Measurements from ENCODE around the gene CDK2.
A peak's percentile ranks its signal among the peaks of the same experiment; 100 is the strongest.
"Not testable (repeated sequence)": the region's sequence is repeated elsewhere in the genome, so short reads cannot be mapped to it uniquely, and the experiment has no call there.

CDK2 gene
- total RNA-seq: 18.8 to 54.1 (median 25.9) reads per million in 9 experiments

DNA sequence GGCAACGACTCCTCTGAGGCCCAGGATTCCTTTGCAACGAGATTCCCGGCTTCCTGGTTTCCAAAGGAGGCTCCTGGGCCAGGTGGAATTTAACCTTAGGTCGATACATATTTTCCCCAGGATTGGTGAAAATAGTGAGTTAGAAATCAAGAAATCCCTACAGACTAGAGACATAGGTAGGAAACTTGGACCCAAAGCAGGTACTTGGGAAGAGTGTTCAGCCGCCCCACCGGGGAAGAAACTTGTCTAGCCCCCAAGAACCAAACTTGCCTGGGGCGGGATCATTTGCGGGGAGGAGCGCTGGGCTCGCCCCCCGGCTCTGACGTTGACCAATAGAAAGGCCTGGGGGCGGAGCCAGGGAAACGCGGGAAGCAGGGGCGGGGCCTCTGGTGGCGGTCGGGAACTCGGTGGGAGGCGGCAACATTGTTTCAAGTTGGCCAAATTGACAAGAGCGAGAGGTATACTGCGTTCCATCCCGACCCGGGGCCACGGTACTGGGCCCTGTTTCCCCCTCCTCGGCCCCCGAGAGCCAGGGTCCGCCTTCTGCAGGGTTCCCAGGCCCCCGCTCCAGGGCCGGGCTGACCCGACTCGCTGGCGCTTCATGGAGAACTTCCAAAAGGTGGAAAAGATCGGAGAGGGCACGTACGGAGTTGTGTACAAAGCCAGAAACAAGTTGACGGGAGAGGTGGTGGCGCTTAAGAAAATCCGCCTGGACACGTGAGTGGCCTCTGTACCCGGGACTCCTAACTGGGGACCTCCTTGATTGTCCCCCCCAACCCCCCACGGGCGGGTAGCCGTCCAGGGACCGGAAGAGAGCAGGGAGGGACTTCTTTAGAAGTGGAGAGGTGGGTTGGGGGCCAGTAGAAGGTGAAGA lies at the start of gene CDK2:
Gene CDK2, plus strand, starts transcription at position 423 of the 874 bp plus-strand sequence. Its CDS starts 179 bp downstream, at position 602.
- Mint-ChIP-seq H3K27me3 (no peaks in the 10 kb centered on the region), H3K4me1 (ENCODE audit: low read depth in 2 of 2) (peaks cover 27 to 28% of the 10 kb centered on the region in 2 donors), H3K9me3 (no peaks in the 10 kb centered on the region), H3K27ac (peak within 1 kb of the TSS; percentile 92 to 95), H3K4me3 (peak within 1 kb of the TSS; percentile 97 to 98), H3K36me3 (ENCODE audit: insufficient read depth) (peaks cover 2% of the 10 kb centered on the region)
- peak; percentile 80 to 85 (median 84) for DNase-seq
- ATAC-seq (replicated peaks): peak; percentile 97

DNA sequence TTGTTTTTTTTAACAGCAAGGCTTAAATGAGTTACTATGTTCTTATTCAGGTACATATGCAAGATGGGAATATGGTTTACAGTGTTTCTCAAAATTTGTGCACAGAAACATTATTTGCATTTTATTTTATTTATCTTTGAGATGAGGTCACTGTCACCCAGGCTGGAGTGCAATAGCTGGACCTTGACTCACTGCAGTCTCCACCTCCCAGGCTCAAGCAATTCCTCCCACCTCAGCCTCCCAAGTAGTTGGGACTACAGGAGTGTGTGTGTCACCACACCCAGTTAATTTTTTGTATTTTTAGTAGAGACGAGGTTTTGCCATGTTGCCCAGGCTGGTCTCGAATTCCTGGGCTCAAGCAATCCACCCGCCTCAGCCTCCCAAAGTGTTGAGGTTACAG lies 47.6 kb upstream of the CDK2 start:
- not testable (repeated sequence) for DNase-seq; H3K9me3 Mint-ChIP-seq; ATAC-seq (replicated peaks); H3K4me3 Mint-ChIP-seq; H3K27me3 Mint-ChIP-seq; H3K27ac Mint-ChIP-seq
- Mint-ChIP-seq H3K4me1 (ENCODE audit: low read depth in 2 of 2) (peaks cover 10 to 30% of the 10 kb centered on the region in 2 donors), H3K36me3 (ENCODE audit: insufficient read depth) (peaks cover 49% of the 10 kb centered on the region)

DNA sequence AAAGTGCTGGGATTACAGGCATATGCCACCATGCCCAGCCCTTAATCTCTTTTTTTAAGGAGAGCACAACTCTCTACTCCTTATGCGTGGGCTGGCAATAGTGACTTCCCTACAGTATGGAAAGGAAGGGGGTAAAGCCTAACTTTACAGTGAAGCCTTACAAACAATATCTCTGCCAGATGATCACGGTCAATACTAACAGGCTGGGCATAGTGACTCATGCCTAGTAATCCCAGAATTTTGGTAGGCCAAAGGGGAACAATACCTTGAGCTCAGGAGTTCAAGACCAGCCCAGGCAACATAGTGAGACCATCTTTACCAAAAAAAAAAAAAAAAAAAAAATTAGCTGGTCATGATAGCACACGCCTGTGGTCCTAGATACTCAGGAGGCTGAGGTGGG lies 44.5 kb upstream of the CDK2 start:
- Mint-ChIP-seq H3K4me1 (ENCODE audit: low read depth in 2 of 2) (peaks cover 22 to 44% of the 10 kb centered on the region in 2 donors), H3K9me3 (no peaks in the 10 kb centered on the region), H3K27me3 (no peaks in the 10 kb centered on the region), H3K27ac (peak overlapping the region; percentile 19 to 67), H3K4me3 (no peak overlapping the region), H3K36me3 (ENCODE audit: insufficient read depth) (peaks cover 44% of the 10 kb centered on the region)
- no peak for DNase-seq
- ATAC-seq (replicated peaks): no peak

DNA sequence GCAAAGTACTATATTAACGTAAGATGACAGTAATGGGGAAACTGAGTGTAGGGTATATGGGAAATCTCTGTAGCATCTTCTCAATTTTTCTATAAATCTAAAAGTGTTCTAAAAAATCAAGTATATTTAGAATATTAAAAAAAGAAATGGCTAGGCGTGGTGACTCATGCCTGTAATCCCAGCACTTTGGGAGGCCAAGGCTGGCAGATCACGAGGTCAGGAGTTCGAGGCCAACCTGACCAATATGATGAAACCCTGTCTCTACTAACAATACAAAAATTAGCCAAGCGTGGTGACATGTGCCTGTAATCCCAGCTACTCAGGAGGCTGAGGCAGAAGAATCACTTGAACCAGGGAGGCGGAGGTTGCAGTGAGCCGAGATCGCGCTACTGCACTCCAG lies 43.0 kb upstream of the CDK2 start:
- peaks cover 43% of the 10 kb centered on the region for H3K36me3 Mint-ChIP-seq (ENCODE audit: insufficient read depth)
- H3K9me3 Mint-ChIP-seq; H3K27me3 Mint-ChIP-seq; ATAC-seq (replicated peaks); H3K27ac Mint-ChIP-seq; DNase-seq: not testable (repeated sequence)
- peak overlapping the region in 1 of 2 donors; percentile 8 for H3K4me3 Mint-ChIP-seq
- peaks cover 28 to 52% of the 10 kb centered on the region in 2 donors for H3K4me1 Mint-ChIP-seq (ENCODE audit: low read depth in 2 of 2)

DNA sequence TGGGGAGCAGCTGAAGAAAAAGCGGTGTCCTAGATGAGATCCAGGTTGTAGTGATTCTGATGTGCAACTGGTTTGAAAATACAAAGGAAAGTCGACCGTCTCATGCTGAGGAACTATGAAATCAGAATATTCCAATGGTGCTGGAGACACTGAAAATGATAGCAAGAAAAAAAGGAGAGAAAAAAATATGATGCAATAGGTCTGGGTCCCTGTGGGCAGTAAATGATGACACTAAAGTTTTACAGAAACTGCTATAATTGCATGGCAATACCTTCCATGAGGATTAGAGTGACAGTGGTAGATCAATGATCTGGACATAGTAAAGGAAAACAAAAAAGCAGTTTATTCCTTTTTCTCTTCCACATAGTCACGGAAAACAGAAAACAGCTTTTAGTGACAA lies 41.3 kb upstream of the CDK2 start:
- Mint-ChIP-seq H3K4me3 (peak overlapping the region; percentile 99), H3K4me1 (ENCODE audit: low read depth in 2 of 2) (peaks cover 41 to 67% of the 10 kb centered on the region in 2 donors), H3K36me3 (ENCODE audit: insufficient read depth) (peaks cover 44% of the 10 kb centered on the region), H3K27me3 (no peaks in the 10 kb centered on the region), H3K27ac (peak overlapping the region in 1 of 2 donors; percentile 98), H3K9me3 (no peaks in the 10 kb centered on the region)
- ATAC-seq (replicated peaks) (no peak), DNase-seq (no peak)

DNA sequence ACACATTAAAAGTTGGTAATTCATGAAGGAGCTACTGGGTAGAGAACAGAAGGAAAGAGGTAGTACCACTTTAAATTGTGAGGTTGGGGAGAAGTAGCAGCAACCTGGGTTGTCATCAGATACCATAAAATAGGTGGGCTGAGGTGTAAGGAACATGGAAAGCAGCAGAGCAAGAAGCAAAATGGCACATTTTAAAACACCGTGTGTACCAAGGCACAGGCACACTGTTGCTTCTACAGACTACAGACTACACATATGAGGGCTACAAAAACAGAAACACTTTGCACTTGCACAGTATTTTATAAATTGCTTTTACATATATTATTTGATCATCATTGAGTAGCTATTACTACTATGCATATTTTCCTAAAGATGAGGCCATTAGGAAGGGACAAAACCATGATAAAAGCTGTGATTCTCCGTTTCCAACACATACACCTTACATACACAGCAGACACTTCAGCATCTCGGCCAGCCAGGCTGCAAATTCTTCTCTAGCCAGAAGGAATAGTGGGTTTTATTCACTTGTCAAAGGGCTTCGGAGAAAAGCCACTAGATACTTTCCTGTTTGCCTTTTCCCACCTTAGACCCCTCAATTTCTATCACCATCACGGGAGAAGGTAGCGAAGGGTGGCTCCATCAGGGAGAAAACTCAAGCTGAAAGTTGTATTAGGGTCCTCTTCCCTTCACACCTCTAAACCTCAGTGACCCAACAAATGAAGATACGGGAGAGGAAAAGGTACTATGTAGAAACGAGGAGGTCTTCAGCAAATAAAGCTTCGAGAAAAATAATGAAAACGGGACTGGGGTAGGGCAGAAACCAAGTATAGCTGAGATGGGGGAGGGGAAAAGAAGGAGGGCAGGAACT lies 40.5 kb upstream of the CDK2 start:
- Mint-ChIP-seq H3K9me3 (no peaks in the 10 kb centered on the region), H3K27ac (peak overlapping the region; percentile 97 to 98), H3K4me1 (ENCODE audit: low read depth in 2 of 2) (peaks cover 47 to 69% of the 10 kb centered on the region in 2 donors), H3K27me3 (no peaks in the 10 kb centered on the region), H3K4me3 (peak overlapping the region; percentile 99), H3K36me3 (ENCODE audit: insufficient read depth) (peaks cover 45% of the 10 kb centered on the region)
- ATAC-seq (replicated peaks) (no peak), DNase-seq (no peak)

DNA sequence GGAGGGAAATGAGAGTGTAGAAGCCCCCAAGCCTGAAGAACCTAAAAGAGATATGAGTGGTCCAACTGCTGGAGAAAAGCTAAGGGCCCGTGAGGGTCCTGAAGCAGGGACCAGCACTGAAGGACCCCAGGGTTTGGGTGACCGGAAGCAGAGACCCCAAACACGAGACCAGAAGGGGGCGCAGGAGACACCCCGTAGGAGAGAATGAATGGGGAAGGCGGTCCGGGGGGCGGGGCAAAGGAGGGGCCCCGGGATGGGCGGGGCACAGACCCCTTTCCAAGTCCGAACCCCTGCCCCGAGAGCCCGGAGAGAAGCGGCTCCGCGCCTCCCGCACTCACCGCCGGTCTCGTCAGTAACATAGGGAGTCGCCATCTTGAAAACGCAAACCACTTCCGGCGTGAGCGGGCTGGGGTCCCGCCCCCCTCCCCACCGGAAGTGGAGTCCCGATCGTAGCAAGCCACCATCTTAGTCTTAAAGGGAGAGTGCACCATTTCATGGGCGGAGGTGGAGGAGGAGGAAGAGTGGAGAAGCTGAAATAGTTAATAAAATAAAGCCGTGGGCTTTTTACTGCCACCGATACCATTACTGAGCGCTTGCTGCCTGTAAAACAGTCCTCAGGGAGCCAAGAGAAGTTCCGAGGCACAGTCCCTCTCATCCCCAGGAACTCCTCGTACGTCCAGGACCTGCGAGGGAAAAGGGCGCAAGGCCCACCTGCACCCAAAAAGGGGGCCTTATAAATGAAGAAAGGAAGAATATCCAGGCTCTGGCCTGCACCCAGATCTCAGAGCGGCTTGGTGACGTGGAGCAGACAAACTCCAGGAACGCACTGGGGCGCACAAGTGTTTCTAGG lies 39.7 kb upstream of the CDK2 start:
- no peaks in the 10 kb centered on the region for H3K9me3 Mint-ChIP-seq
- ATAC-seq (replicated peaks): peak; percentile 57
- peak; percentile 71 to 81 (median 75) for DNase-seq
- peaks cover 50 to 69% of the 10 kb centered on the region in 2 donors for H3K4me1 Mint-ChIP-seq (ENCODE audit: low read depth in 2 of 2)
- no peaks in the 10 kb centered on the region for H3K27me3 Mint-ChIP-seq
- H3K4me3 Mint-ChIP-seq: peak overlapping the region; percentile 99
- peaks cover 45% of the 10 kb centered on the region for H3K36me3 Mint-ChIP-seq (ENCODE audit: insufficient read depth)
- peak overlapping the region; percentile 97 to 98 for H3K27ac Mint-ChIP-seq

DNA sequence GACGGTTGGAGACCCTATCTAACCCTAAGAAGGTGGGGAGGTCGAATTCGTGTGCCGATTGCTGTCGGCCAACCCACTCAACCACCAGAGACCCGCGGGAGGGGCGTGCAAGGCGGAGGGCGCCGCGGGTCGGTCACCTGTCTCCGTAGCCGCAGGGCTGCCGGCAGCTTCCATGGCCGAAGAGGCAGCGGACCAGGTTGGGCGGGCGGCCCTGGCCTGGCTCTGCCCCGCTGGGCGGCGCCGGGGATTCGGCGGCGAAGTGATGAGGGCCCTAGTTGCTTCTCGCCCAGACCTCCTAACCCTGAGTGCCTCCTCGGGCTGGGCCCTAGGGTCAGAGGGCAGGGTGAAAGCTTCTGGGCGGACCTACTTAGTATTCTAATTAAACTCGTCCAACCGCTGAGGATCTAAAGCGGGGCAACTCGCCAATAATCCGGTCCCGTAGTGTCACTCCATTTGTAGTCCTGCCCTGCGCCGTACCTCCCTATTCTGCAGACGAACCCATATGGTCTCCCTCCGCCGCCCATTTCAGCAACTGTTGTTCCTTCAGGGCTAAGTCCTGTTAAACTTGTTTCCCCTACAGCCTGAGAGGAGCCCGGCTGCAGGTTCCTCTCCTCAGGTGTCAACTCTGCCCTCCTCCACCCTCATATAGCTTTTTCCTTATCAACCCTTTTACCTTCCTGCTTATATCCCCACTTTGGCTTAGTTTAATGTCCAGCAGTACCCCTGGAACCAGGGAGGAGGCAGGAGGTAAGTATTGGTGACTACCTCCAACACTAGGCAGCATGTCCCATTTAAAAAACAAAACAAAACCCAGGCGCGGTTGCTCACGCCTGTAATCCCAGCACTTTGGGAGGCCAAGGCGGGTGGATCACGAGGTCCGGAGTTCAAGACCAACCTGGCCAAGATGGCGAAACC lies 38.8 kb upstream of the CDK2 start, which contains the start of gene PYM1:
Gene PYM1, minus strand, starts transcription at position 307 of the 915 bp plus-strand sequence. Its CDS starts 133 bp downstream, at position 174.
- peak; percentile 44 for ATAC-seq (replicated peaks)
- Mint-ChIP-seq H3K36me3 (ENCODE audit: insufficient read depth) (peaks cover 42% of the 10 kb centered on the region), H3K4me1 (ENCODE audit: low read depth in 2 of 2) (peaks cover 53 to 71% of the 10 kb centered on the region in 2 donors)

DNA sequence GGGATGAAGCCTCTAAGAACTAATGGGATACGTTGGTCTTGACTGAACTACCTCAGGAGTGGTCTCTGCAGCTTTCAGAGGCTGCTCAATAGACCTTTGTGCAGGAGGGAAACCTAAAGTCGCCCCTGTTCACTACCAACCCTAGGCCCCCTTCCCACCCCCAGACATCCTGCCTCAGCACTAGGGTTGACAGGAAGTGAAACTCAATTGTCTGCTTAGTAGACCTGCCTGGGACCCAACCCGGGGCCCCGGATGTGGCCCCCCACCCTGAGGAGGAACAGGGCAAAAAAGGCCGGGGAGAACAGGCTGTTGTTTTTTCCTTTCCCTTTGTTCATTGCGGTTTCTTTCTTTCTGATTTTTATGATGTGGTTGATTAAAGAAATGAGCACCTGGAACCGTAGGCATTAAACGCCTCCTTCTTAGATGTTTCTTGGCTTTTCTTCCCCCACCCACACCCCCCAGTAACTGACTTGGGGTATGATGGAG lies 37.3 kb upstream of the CDK2 start:
- Mint-ChIP-seq H3K36me3 (ENCODE audit: insufficient read depth) (peaks cover 41% of the 10 kb centered on the region), H3K27ac (peak overlapping the region; percentile 95 to 98), H3K9me3 (no peaks in the 10 kb centered on the region), H3K4me1 (ENCODE audit: low read depth in 2 of 2) (peaks cover 56 to 76% of the 10 kb centered on the region in 2 donors), H3K27me3 (no peaks in the 10 kb centered on the region), H3K4me3 (peak overlapping the region; percentile 96 to 99)
- peak; percentile 44 for ATAC-seq (replicated peaks)
- peak; percentile 58 to 62 (median 59) for DNase-seq

More for the DNA sequence above, 38.8 kb upstream of the CDK2 start, which contains the start of gene PYM1:
- Mint-ChIP-seq H3K4me3 (peak within 1 kb of the TSS; percentile 99), H3K9me3 (no peaks in the 10 kb centered on the region), H3K27ac (peak within 1 kb of the TSS; percentile 97 to 98), H3K27me3 (no peaks in the 10 kb centered on the region)
- DNase-seq: peak; percentile 55 to 68 (median 59)

DNA sequence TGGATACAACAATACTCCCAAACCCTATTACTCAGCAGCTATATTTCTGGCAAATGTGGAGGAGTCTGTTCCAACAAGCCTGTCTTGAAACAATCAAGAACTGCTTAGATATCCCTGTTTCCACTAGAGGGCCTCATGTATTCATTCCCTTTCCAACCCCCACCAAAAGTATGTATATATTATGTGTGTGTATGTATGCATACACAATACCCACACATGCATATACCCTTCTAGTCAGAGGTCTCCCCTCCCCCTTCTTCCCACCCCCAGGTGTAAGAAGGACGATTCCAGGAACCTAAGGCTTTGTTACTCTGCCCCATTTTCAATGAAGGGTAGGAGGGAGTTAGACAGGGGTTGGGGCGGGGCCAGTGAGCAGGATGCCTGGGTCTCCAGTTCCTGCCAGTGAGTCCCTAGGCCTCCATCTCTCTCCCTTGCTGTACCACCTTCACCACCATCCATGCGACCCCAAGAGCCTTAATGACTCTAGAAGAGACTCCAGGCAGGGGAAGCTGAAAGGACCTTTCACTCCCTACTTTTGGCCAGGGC lies 35.8 kb upstream of the CDK2 start, which contains the start of gene DGKA:
Gene DGKA, plus strand, starts transcription at position 392 of the 546 bp plus-strand sequence. CDS start 5,342 bp downstream, outside the sequence.
- peak; percentile 41 to 56 (median 45) for DNase-seq
- Mint-ChIP-seq H3K36me3 (ENCODE audit: insufficient read depth) (peaks cover 44% of the 10 kb centered on the region), H3K4me1 (ENCODE audit: low read depth in 2 of 2) (peaks cover 58 to 78% of the 10 kb centered on the region in 2 donors), H3K9me3 (no peaks in the 10 kb centered on the region), H3K27me3 (no peaks in the 10 kb centered on the region), H3K27ac (peak within 1 kb of the TSS; percentile 95 to 98), H3K4me3 (peak within 1 kb of the TSS; percentile 96 to 99)
- ATAC-seq (replicated peaks): peak; percentile 20

DNA sequence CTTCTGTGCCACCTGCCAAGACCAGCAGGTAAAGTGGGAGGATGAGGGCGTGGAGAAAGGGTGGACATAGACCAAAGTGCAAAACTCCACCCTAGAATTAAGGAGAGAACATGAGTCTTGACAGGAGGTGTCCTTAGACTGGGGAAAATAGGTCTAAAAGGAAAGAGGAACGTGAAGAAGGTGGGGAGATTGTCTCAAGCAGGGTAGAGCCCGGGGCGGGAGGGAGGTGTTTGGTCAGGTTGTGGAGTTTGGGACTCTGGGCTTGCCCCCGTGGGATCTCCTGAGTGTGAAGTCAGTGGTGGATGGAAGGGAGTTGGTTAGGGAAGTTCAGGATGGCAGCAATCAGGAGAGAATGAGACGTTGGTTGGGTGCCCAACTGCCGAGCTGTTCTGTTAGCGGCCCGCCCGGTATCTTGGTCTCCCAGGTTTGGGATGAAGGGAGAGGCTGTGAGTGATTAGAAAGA lies 35.3 kb upstream of the CDK2 start:
- DNase-seq (no peak), ATAC-seq (replicated peaks) (no peak)
- H3K4me3 Mint-ChIP-seq: peak overlapping the region; percentile 96 to 99
- no peaks in the 10 kb centered on the region for H3K9me3 Mint-ChIP-seq
- peaks cover 59 to 77% of the 10 kb centered on the region in 2 donors for H3K4me1 Mint-ChIP-seq (ENCODE audit: low read depth in 2 of 2)
- H3K36me3 Mint-ChIP-seq (ENCODE audit: insufficient read depth): peaks cover 45% of the 10 kb centered on the region
- peak overlapping the region; percentile 95 to 98 for H3K27ac Mint-ChIP-seq
- H3K27me3 Mint-ChIP-seq: no peaks in the 10 kb centered on the region
